HG03175 (cell line): ENCODE results near the gene ANO10.

Experiments used
- ATAC-seq: cut with Tn5 transposase; IDR thresholded peaks from one replicate; pipeline ENCODE4 v1.9.1; 2021; ENCODE audit warnings: mild to moderate bottlenecking, moderate library complexity; ENCODE audit not compliant: unreplicated experiment

Gene ANO10

GRCh38 chr3:43353923-43354670 lies 267.7 kb downstream of the ANO10 start:
- no peak for ATAC-seq

GRCh38 chr3:43353393-43353792 lies 268.4 kb downstream of the ANO10 start:
- no peak for ATAC-seq

DNA sequence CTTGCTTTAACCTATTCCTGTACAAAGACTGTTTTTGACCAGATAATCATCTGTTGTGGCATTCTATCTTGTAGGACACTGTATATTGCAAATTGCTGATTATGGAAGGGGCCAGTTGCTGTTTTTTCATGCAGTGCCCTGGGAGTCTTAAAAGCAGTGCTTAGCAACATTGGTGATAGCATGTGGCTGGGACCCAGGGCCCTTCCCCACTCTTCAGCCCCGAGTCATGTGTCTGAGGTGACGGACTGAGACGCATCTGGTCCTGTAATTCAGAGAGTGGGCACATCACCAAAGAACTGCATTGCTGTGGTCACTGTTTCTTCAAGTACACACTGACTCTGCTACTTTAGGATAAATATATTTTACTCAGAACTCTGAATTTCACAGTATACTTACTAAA lies 272.1 kb downstream of the ANO10 start:
- ATAC-seq: no peak

GRCh38 chr3:43348852-43349574 lies 272.8 kb downstream of the ANO10 start:
- no peak for ATAC-seq

- ATAC-seq: no peak
These were observed 273.5 kb downstream of the ANO10 start for GRCh38 chr3:43348350-43348749.

DNA sequence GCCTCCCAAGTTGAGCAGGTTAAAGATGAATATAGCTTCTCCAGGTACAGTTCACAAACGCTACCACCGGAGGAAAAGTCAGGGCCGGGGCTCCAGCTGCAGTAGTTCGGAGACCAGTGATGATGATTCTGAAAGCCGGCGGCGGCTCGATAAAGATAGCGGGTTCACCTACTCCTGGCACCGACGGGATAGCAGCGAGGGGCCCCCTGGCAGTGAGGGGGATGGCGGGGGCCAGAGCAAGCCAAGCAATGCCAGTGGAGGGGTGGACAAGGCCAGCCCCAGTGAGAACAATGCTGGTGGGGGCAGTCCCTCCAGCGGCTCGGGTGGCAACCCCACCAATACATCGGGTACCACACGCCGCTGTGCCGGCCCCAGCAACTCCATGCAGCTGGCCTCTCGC lies 274.0 kb downstream of the ANO10 start:
- ATAC-seq: no peak

GRCh38 chr3:43346978-43347749 lies 274.6 kb downstream of the ANO10 start:
- no peak for ATAC-seq

GRCh38 chr3:43345877-43346276 lies 275.9 kb downstream of the ANO10 start:
- ATAC-seq: no peak

GRCh38 chr3:43345246-43345645 lies 276.6 kb downstream of the ANO10 start:
- ATAC-seq: no peak

DNA sequence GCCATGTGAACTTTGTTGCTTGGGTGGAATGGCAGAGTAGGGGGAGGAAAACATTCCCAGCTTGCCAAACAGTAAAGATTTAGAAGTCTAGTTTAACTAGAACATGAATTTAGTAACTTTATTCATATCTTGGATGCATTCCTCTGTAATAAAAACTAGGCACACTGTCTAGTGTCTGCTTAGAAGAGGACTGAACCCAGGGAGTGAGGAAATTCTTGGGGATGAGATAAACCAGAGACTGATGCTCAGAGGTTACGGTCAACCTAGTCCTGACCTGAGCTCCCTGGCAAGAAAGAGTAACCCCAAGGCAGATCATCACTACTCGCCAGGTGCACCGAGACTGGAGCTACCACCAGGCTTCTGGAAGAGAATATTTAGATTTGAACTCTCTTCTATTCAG lies 277.3 kb downstream of the ANO10 start:
- no peak for ATAC-seq

DNA sequence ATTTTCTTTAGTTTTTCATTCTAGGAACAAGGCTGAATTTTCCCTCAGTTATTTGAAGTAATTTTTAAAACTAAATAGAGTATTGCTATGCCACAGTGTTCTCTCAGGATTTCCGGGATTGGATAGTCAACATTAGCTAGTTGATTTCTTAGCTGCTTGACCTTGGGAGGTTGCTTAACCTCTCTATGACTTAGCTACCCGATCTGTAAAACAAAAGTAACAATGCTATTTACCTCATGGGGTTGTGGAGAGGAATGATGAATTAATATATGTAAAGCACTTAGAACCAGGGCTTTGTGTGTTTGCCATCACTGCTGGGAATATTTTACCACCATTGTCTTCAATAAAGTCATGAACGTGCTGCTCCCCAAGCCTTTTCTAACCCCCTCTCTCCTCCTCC lies 278.0 kb downstream of the ANO10 start:
- no peak for ATAC-seq

GRCh38 chr3:43343185-43343584 lies 278.6 kb downstream of the ANO10 start:
- ATAC-seq: no peak

GRCh38 chr3:43341788-43342187 lies 280.0 kb downstream of the ANO10 start:
- no peak for ATAC-seq

DNA sequence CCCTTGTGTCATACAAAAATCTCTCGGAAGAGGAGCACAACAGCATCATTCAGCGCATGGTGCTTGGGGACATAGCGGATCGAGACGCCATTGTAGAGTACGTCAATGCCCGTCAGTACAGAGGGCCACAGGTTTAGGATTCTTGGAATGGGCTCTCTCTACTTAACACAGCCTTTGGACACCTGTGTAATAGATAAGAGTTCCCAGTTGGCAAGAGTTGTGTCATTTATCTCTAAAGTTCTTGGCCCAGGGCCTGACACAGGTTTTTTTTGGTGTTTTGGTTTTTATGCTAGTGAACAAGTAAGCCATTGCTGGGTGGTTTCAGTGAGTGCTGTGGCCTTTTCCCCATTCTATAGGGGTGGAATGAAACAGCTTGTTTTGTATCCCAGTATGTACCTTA lies 281.4 kb downstream of the ANO10 start:
- ATAC-seq: no peak

- no peak for ATAC-seq
These were observed 283.5 kb downstream of the ANO10 start for GRCh38 chr3:43338295-43338694.

- ATAC-seq: no peak
These were observed 286.0 kb downstream of the ANO10 start for GRCh38 chr3:43335799-43336198.

GRCh38 chr3:43334976-43335375 lies 286.8 kb downstream of the ANO10 start:
- ATAC-seq: no peak

DNA sequence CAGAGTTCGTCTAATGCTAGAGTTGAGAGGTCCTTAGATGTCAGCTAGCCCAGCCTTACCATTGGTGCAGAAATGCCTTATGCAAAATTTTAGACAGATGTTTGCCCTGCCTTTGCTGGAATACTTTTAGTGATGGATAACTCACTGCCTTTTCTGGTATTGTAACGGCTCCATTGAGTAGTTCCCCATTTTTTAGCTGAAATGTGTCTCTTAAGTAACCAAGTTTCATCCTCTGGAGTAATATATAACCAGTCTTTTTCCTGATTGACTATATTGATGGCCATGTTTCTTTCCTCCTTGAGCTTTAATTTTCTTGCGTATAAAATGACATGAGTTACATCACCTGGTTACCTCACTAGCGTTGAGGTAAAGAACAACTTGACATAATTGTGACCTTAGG lies 290.4 kb downstream of the ANO10 start:
- no peak for ATAC-seq

- no peak for ATAC-seq
These were observed 290.8 kb downstream of the ANO10 start for GRCh38 chr3:43330981-43331380.

DNA sequence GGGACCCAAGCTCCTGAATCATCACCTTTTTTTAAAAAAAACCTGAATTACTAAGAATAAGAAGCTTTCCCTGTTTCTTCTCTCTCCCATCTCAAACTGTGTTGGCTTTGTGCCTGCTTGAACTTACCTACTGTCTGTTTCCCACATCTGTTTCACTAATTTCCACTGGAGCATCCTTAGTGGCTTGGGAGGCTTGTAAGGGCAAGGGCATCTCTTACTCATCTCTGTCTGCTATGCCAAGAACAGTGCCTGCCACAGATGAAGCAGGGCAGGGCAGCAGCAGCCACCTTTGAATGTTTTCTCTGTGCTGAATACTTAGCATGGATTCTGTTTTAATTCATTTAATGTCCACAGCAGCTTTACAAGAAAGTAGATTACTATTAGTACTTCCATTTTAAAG lies 293.2 kb downstream of the ANO10 start:
- ATAC-seq: no peak

DNA sequence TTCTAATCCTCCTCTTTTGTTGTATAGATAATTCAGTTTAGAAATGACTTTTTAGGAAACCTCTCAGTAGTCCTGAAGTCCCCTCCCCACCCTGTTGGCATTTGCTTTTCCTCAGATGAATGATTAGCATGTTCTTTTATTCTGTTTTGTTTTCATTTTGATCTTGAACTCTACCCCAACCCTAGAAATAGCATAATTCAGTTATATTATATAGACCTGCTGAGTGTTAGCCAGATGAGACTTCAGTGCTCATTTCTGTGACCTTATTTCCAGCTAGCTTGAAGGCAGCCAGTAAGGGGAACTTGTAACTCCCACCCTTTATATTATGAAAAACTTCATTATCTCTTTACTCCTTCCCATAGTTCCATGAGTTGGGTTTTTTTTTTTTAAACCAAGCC lies 294.2 kb downstream of the ANO10 start:
- ATAC-seq: no peak
